Kidney (tissue), 14 donors: ENCODE measurements around the gene PDXP. TPM values are rescaled to one million over a fixed set of nuclear protein-coding genes. Genes with fewer than 3 reads are reported as not detected.

ENCODE experiments used
- DNase-seq, 5 donors: peaks; one replicate each; pipeline ENCODE4 v3.0.0-alpha.2; 2013 to 2020
- FAIRE-seq: peaks from 2 replicates; lab custom pipeline; 2012; peaks lifted over from hg19 to GRCh38; lab: Jason Lieb, UNC
- H3K27ac ChIP-seq, 2 donors: one replicate each; pipeline ENCODE4 v1.7.0; 2013; ENCODE audit warnings: low read depth in 2 of 2, low read length in 2 of 2, inconsistent platforms in 1 of 2
- H3K27me3 ChIP-seq: one replicate; pipeline ENCODE4 v1.7.1; 2013; ENCODE audit warnings: low read length, inconsistent platforms; ENCODE audit not compliant: control insufficient read depth, insufficient read depth
- H3K36me3 ChIP-seq, 3 donors: one replicate each; pipeline versions ENCODE4 v1.7.0 to v1.7.1; 2013; ENCODE audit warnings: low read length in 3 of 3, control low read depth in 1 of 3, inconsistent platforms in 1 of 3; ENCODE audit not compliant: insufficient read depth in 3 of 3, control insufficient read depth in 2 of 3
- H3K4me1 ChIP-seq, 3 donors: one replicate each; pipeline versions ENCODE4 v1.7.0 to v1.7.1; 2013; ENCODE audit warnings: low read length in 3 of 3, inconsistent platforms in 1 of 3, low read depth in 1 of 3; ENCODE audit not compliant: control insufficient read depth in 2 of 3, insufficient read depth in 2 of 3
- H3K4me3 ChIP-seq, 3 donors: one replicate each; pipeline versions ENCODE4 v1.7.0 to v1.8.1; 2013; ENCODE audit warnings: low read length in 3 of 3, control low read depth in 1 of 3, inconsistent platforms in 1 of 3
- H3K9ac ChIP-seq, 3 donors: one replicate each; pipeline versions ENCODE4 v1.7.0 to v1.7.1; 2013; ENCODE audit warnings: low read length in 3 of 3, control low read depth in 1 of 3, inconsistent platforms in 1 of 3
- H3K9me3 ChIP-seq, 3 donors: one replicate each; pipeline versions ENCODE4 v1.7.0 to v1.7.1; 2013; ENCODE audit warnings: low read length in 3 of 3, control low read depth in 1 of 3, inconsistent platforms in 1 of 3; ENCODE audit not compliant: control insufficient read depth in 2 of 3, insufficient read depth in 1 of 3
- CTCF ChIP-seq: IDR thresholded peaks from 3 replicates; pipeline ENCODE4 v1.5.1; 2012; ENCODE audit warnings: mild to moderate bottlenecking, moderate library complexity, borderline replicate concordance; ENCODE audit not compliant: insufficient read depth; ENCODE audit errors: extremely low read depth
- intact Hi-C: fragments of 100-400 bp; cut with DNase I; formaldehyde crosslinking; loops from one replicate; pipeline ENCODE4 v1.11.1; 2022
- polyA plus RNA-seq: library from polyadenylated mRNA; stranded (reverse); fragments of 350-450 nt; fragmentation: Illumina TruSeq; extraction: RNeasy Lipid Tissue Mini Kit (QIAGEN cat#74804); gene quantifications from one replicate; pipeline ENCODE4 v1.2.3, GENCODE V29; 2014; ENCODE audit warnings: low read depth, low replicate concordance; ENCODE audit not compliant: insufficient read depth
- total RNA-seq: library from RNA; stranded (reverse); fragmentation: NEBNext Ultra II Directional; extraction: Animal tissue kit (Norgen Biotek cat#: 25700); gene quantifications from one replicate; pipeline ENCODE4 v1.2.1, GENCODE V29; 2021
- donor health status: control.
- donor health status: control.
- donor health status: control.
- donor health status: control.
- donor health status: control.
- donor health status: DM: yes; HTN: yes; CAD: no.
- donor health status: Normal renal cell carcinoma (clear cell type).

The PDXP gene
- total and polyA plus RNA-seq, 2 donors from 2014 or later, result 6.3 to 29.6 TPM

DNA sequence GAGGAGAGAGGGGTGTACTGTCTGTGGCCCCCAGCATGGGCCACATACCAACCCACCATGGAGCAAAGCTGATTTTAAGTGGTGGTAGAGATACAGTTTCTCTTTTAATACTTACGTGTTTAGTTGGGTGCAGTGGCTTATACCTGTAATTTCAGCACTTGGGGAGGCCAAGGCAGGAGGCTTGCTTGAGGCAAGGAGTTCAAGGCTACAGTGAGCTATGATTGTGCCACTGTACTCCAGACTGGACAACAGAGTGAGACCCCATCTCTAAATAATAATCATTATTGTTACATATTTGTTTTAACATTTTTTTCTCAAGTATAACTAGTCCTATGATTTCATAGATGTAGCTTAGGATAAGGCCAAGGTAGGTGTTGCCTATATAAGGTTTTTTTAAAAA is 41.1 kb upstream of the PDXP start:
- no peaks in the 10 kb centered on the region for H3K9me3 ChIP-seq
- intact Hi-C loops, result no loop called here
- TF ChIP-seq CTCF, result no peak

GRCh38 chr22:37618072-37618656 is 40.4 kb upstream of the PDXP start:
- H3K27ac ChIP-seq, result no peak overlapping the region
- H3K9ac ChIP-seq, result no peak overlapping the region
- H3K9me3 ChIP-seq, result no peaks in the 10 kb centered on the region
- no peak overlapping the region for H3K4me3 ChIP-seq
- TF ChIP-seq CTCF, result no peak
- DNase-seq, result no peak
- no peaks in the 10 kb centered on the region for H3K27me3 ChIP-seq
- intact Hi-C loops, result no loop called here
- peaks cover 2 to 17% (median 12%) of the 10 kb centered on the region in 3 donors for H3K36me3 ChIP-seq
- no peaks in the 10 kb centered on the region for H3K4me1 ChIP-seq
- no peak for FAIRE-seq

More for the DNA sequence above, 41.1 kb upstream of the PDXP start:
- H3K4me3 ChIP-seq, result no peak overlapping the region
- FAIRE-seq, result no peak
- no peak overlapping the region for H3K27ac ChIP-seq
- peaks cover 2 to 17% (median 12%) of the 10 kb centered on the region in 3 donors for H3K36me3 ChIP-seq
- H3K9ac ChIP-seq, result no peak overlapping the region
- no peak for DNase-seq
- H3K27me3 ChIP-seq, result no peaks in the 10 kb centered on the region
- no peaks in the 10 kb centered on the region for H3K4me1 ChIP-seq

- peaks cover 2 to 17% (median 12%) of the 10 kb centered on the region in 3 donors for H3K36me3 ChIP-seq
- H3K4me3 ChIP-seq, result no peak overlapping the region
- no peak for FAIRE-seq
- DNase-seq, result no peak
- intact Hi-C loops, result no loop called here
- H3K4me1 ChIP-seq, result no peaks in the 10 kb centered on the region
- no peak for TF ChIP-seq CTCF
- H3K27me3 ChIP-seq, result no peaks in the 10 kb centered on the region
- no peak overlapping the region for H3K27ac ChIP-seq
- no peak overlapping the region for H3K9ac ChIP-seq
- H3K9me3 ChIP-seq, result no peaks in the 10 kb centered on the region
These were observed 39.8 kb upstream of the PDXP start for GRCh38 chr22:37618674-37619073.

DNA sequence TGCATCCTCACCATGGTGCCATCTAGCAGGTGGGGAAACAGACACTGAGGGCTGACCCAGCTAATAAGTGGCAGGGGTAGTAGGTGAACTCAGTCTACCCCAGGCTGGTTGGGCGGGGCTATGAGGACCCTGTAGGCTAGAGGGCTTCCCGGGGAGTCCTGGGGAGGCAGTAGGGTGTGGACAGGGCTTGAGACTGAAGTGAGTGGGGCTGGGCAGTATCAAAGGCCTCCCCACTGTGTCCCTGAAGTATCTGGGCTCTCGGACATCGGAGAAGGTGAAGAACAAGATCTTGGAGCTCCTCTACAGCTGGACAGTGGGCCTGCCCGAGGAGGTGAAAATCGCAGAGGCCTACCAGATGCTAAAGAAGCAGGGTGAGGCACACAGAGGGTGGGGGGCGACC is 38.5 kb upstream of the PDXP start:
- Histone ChIP-seq H3K27me3 (no peaks in the 10 kb centered on the region), H3K4me1 (no peaks in the 10 kb centered on the region), H3K4me3 (no peak overlapping the region), H3K9ac (no peak overlapping the region), H3K9me3 (no peaks in the 10 kb centered on the region), H3K36me3 (peaks cover 2 to 13% (median 9%) of the 10 kb centered on the region in 3 donors), H3K27ac (no peak overlapping the region)
- no peak for TF ChIP-seq CTCF
- DNase-seq (no peak), FAIRE-seq (no peak)
- intact Hi-C loops, result no loop called here
